ENCODE measurements around the gene CALY. TPM values are rescaled to one million over a fixed set of nuclear protein-coding genes. Genes with fewer than 3 reads are reported as not detected.

Gene CALY
- total RNA-seq, 1 experiment from 2014 or later: 1.9 TPM

DNA sequence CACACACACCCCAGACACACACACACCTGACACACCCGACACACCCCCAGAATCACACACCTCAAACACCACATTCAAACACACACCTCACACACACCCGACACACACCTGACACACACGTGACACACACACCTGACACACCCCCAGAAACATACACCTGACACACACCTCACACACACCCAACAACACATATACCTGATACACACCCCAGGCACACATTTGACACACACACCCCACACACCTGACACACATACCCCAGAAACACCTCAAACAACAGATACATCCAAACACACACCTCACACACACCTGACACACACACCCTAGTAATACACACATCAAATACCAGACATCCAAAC is 652 bp upstream of the CALY start:
- TF ChIP-seq, protein P1, sequence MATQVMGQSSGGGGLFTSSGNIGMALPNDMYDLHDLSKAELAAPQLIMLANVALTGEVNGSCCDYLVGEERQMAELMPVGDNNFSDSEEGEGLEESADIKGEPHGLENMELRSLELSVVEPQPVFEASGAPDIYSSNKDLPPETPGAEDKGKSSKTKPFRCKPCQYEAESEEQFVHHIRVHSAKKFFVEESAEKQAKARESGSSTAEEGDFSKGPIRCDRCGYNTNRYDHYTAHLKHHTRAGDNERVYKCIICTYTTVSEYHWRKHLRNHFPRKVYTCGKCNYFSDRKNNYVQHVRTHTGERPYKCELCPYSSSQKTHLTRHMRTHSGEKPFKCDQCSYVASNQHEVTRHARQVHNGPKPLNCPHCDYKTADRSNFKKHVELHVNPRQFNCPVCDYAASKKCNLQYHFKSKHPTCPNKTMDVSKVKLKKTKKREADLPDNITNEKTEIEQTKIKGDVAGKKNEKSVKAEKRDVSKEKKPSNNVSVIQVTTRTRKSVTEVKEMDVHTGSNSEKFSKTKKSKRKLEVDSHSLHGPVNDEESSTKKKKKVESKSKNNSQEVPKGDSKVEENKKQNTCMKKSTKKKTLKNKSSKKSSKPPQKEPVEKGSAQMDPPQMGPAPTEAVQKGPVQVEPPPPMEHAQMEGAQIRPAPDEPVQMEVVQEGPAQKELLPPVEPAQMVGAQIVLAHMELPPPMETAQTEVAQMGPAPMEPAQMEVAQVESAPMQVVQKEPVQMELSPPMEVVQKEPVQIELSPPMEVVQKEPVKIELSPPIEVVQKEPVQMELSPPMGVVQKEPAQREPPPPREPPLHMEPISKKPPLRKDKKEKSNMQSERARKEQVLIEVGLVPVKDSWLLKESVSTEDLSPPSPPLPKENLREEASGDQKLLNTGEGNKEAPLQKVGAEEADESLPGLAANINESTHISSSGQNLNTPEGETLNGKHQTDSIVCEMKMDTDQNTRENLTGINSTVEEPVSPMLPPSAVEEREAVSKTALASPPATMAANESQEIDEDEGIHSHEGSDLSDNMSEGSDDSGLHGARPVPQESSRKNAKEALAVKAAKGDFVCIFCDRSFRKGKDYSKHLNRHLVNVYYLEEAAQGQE (IDR thresholded peaks at IDR 0.05; ENCODE audit: insufficient read depth in 1 of 2, low read depth in 2 of 2, low read length in 1 of 2): no peak
- TF ChIP-seq TCF7L2 (IDR thresholded peaks at IDR 0.05; ENCODE audit: low read depth, low read length): no peak
- no peak for TF ChIP-seq POLR2AphosphoS5 (IDR thresholded peaks at IDR 0.05; ENCODE audit: low read depth, low read length)
- TF ChIP-seq SIN3A (IDR thresholded peaks at IDR 0.05; ENCODE audit: borderline replicate concordance, insufficient read depth, low read depth, low read length): no peak
- TF ChIP-seq, protein P2, sequence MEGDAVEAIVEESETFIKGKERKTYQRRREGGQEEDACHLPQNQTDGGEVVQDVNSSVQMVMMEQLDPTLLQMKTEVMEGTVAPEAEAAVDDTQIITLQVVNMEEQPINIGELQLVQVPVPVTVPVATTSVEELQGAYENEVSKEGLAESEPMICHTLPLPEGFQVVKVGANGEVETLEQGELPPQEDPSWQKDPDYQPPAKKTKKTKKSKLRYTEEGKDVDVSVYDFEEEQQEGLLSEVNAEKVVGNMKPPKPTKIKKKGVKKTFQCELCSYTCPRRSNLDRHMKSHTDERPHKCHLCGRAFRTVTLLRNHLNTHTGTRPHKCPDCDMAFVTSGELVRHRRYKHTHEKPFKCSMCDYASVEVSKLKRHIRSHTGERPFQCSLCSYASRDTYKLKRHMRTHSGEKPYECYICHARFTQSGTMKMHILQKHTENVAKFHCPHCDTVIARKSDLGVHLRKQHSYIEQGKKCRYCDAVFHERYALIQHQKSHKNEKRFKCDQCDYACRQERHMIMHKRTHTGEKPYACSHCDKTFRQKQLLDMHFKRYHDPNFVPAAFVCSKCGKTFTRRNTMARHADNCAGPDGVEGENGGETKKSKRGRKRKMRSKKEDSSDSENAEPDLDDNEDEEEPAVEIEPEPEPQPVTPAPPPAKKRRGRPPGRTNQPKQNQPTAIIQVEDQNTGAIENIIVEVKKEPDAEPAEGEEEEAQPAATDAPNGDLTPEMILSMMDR (IDR thresholded peaks at IDR 0.05): no peak

DNA sequence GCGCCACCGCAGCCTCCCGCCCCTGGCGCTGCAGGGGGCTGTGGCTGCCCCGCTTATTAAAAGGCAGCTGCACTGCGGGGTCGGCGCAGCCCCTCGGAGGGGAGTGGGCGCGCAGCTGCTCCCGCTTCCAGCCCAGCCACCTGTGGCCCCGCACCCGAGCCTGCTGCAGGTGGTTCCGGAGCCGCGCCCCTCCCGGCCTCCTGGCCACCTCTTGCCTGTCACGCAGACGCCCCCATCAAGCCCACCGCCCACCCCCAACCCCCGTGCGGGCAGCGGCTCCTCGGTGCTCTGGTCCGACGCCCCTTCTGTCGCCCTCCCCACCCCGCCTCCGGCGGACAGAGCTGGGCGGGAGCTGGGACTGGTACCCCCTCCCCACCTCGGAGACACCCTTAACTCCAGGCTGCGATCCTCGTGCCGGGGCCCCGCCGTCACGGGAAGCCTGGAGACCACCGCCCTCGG is 549 bp downstream of the CALY start:
- Histone ChIP-seq H3K27me3 (ENCODE audit: control insufficient read depth, insufficient read depth, low read length) (peaks cover 16% of the 10 kb centered on the region), H3K36me3 (ENCODE audit: control insufficient read depth, insufficient read depth, low read length) (no peaks in the 10 kb centered on the region), H3K27ac (ENCODE audit: low read length) (no peak overlapping the region), H3K4me1 (ENCODE audit: control insufficient read depth, insufficient read depth, low read length) (no peaks in the 10 kb centered on the region), H3K9me3 (ENCODE audit: control insufficient read depth, insufficient read depth, low read depth, low read length) (no peaks in the 10 kb centered on the region), H3K4me3 (ENCODE audit: low read depth in 2 of 2, low read length in 2 of 2) (peak overlapping the region in 1 of 2 experiments; percentile 65; a peak in 1 of 4 replicates)
- BruUV-seq (replicated peaks): no TSS peak
- CTCF ChIA-PET: no interaction called here
- ATAC-seq: peak; percentile 27
- POLR2A ChIA-PET: no interaction called here
- DNase-seq (ENCODE audit: low read depth, low spot score): no peak
- intact Hi-C loops (cut with micrococcal nuclease; ENCODE audit: unreplicated experiment): no loop called here
- TF ChIP-seq, protein P1 (IDR thresholded peaks at IDR 0.05; ENCODE audit: insufficient read depth in 1 of 2, low read depth in 2 of 2, low read length in 1 of 2): no peak
- TF ChIP-seq, protein P2 (IDR thresholded peaks at IDR 0.05): no peak
- TF ChIP-seq POLR2AphosphoS5 (IDR thresholded peaks at IDR 0.05; ENCODE audit: low read depth, low read length): no peak
- TF ChIP-seq SIN3A (IDR thresholded peaks at IDR 0.05; ENCODE audit: borderline replicate concordance, insufficient read depth, low read depth, low read length): no peak
- TF ChIP-seq TCF7L2 (IDR thresholded peaks at IDR 0.05; ENCODE audit: low read depth, low read length): no peak
- in situ Hi-C loops (cut with HindIII; ENCODE audit: low pct_unique_long_range_greater_than_20kb, low sequenced_read_pairs): no loop called here

More for the DNA sequence above, 652 bp upstream of the CALY start:
- DNase-seq (ENCODE audit: low read depth, low spot score) (no peak), ATAC-seq (no peak)
- Histone ChIP-seq H3K9me3 (ENCODE audit: control insufficient read depth, insufficient read depth, low read depth, low read length) (no peaks in the 10 kb centered on the region), H3K4me1 (ENCODE audit: control insufficient read depth, insufficient read depth, low read length) (no peaks in the 10 kb centered on the region), H3K4me3 (ENCODE audit: low read depth in 2 of 2, low read length in 2 of 2) (no peak overlapping the region), H3K36me3 (ENCODE audit: control insufficient read depth, insufficient read depth, low read length) (no peaks in the 10 kb centered on the region), H3K27ac (ENCODE audit: low read length) (no peak overlapping the region), H3K27me3 (ENCODE audit: control insufficient read depth, insufficient read depth, low read length) (peaks cover 13% of the 10 kb centered on the region)
- POLR2A ChIA-PET: no interaction called here
- in situ Hi-C loops (cut with HindIII; ENCODE audit: low pct_unique_long_range_greater_than_20kb, low sequenced_read_pairs): no loop called here
- CTCF ChIA-PET: interaction anchor here (0.7 kb wide), 1 partner anchor 13 kb away, joined by 3 read pairs; no protein-coding TSS in a partner anchor
- intact Hi-C loops (cut with micrococcal nuclease; ENCODE audit: unreplicated experiment): no loop called here
- no TSS peak for BruUV-seq (replicated peaks)
